Astrocyte of the spinal cord (primary cell): ENCODE measurements around the gene ZNF710.

Experiments
- DNase-seq: peaks from one replicate; pipeline ENCODE4 v3.0.0; 2011; ENCODE audit warnings: low read depth, low spot score
- H3K4me3 ChIP-seq: 2 replicates; pipeline ENCODE4 v1.5.1; 2011; ENCODE audit warnings: low read depth, mild to moderate bottlenecking, low read length, moderate library complexity
- CTCF ChIP-seq: IDR thresholded peaks from 2 replicates; pipeline ENCODE4 v1.5.1; 2012; ENCODE audit warnings: low read depth, mild to moderate bottlenecking, low read length, inconsistent platforms
- in situ Hi-C: cut with HindIII; loops from 2 replicates; pipeline ENCODE4 v1.10.0; 2017; ENCODE audit warnings: low sequenced_read_pairs

ZNF710 gene

GRCh38 chr15:89980896-89981295, 20.2 kb upstream of the ZNF710 start:
- no peak for DNase-seq
- H3K4me3 ChIP-seq = no peak overlapping the region
- TF ChIP-seq CTCF = no peak
- in situ Hi-C loops = no loop called here

DNA sequence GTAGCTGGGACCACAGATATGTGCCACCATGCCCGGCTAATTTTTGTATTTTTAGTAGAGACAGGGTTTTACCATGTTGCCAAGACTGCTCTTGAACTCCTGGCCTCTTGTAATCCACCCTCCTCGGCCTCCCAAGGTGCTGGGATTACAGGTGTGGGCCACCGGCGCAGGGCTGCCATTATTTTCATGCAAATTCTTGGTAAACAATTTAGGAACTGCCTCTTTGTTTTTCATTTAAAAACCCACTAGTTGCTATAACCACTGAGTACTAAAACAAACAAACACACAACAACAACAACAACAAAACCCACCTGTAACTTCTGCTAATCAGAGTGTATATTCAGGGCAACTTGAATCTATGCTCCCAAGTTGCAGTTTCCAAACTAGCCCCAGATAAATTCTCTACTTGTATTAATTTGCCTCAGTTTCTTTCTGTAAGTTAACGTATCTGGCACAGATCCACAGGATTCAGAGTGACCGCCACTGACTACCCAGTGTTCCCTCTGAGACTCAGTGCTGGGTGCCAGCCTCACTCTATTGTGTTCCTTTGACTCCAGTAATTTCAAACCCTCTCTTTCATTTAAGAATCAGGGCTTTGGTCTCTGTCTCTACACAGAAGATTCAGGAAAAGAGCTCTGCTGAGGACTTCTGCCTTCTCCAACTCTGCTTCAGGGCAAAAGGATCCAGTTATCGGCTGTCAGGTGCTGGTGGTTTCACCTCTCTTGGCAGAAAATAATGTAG, 18.6 kb upstream of the ZNF710 start:
- TF ChIP-seq CTCF = no peak
- no peak overlapping the region for H3K4me3 ChIP-seq
- in situ Hi-C loops = no loop called here
- no peak for DNase-seq

GRCh38 chr15:89984001-89984400, 17.1 kb upstream of the ZNF710 start:
- no peak for TF ChIP-seq CTCF
- in situ Hi-C loops = no loop called here
- DNase-seq = no peak
- H3K4me3 ChIP-seq = no peak overlapping the region

DNA sequence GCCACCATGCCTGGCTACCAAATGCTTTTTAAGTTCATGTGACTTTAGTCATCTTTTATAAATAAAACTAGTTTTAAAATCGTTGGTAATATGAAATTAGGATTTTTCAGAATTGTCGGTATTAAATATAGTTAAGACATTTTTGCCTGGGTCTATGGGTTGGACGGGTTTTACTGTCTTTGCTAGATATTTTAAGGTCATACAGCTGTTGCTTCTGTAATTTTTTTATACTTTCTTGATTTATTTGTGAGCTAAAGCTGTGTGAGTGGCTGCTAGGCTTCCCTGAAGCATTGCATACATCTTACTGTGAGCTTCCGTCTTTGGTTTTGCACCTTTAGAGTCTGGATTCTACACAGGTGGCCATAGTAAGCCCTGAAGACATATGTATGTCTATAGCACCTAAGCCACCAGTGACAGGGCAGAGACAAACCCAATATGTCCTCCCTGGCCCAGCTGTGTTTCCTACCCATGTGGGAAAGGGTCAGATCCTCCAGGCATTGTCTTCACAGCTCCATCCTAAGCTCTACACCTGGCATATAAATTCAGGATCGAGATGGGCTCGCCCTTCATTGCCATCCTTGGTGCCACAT, 16.6 kb upstream of the ZNF710 start:
- in situ Hi-C loops = no loop called here
- DNase-seq = no peak
- TF ChIP-seq CTCF = no peak
- H3K4me3 ChIP-seq = no peak overlapping the region

GRCh38 chr15:89985111-89985510, 16.0 kb upstream of the ZNF710 start:
- DNase-seq = no peak
- TF ChIP-seq CTCF = no peak
- no peak overlapping the region for H3K4me3 ChIP-seq
- in situ Hi-C loops = no loop called here

DNA sequence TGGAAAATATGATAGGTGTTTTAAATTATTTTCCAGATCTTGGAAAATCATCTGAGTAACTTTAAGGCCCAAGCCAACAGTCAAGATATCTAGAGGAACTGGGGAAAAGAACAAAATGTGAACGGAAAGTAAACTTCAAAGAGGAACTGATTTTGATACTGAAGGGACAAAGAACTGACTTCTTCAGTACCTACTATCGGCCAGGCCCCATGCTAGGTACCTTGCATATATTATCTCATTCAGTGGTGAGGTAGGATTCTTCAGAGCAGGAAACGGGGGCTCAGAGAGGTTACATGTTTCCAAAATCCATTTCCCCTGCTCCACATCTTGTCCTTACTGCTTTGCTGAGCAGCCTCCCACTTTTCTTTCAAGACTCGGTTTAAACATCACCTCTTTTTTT, 9.8 kb upstream of the ZNF710 start:
- in situ Hi-C loops = no loop called here
- no peak for TF ChIP-seq CTCF
- no peak overlapping the region for H3K4me3 ChIP-seq
- DNase-seq = no peak
